Stimulated activated CD4-positive, alpha-beta T cell treated with anti-CD3 and anti-CD28 coated beads, Interleukin-2, amount 100 ng/mL, for 4 hours (primary cell): ENCODE data around the gene SUPV3L1.

Experiments
- DNase-seq: peaks from one replicate; pipeline ENCODE4 v3.0.0-alpha.2; 2020; ENCODE audit warnings: low read depth

SUPV3L1 gene

DNA sequence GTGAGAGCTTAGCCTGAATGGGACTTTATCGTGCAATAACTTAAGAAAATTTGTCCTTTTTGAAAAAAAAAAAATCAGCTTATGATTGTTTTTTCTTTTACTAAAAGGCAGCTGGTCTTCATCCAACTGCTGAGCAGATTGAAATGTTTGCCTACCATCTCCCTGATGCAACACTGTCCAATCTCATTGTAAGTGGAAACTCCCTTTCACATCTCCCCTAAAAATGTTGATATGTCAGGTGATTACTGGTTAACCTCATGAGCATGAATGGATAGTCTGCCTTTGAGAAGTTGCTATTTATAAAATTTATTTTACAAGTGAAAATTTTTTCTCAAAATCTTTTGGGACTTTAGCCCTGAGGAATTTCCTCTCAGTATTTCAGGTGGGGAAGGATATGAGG lies 22.3 kb downstream of the SUPV3L1 start:
- no peak for DNase-seq

DNA sequence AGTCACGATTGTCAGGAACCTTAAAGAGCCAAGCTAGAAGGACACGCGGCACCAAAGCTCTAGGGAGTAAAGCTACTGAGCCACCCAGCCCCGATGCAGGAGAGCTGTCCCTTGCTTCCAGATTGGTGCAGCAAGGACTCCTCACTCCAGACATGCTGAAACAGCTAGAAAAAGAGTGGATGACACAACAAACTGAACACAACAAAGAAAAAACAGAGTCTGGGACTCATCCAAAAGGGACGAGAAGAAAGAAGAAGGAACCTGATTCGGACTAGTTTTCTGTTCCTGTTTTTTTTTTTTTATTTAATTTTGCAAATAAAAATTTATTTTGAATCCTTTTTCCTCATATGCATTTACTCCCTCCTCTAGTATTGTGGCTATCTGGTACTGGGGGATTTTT lies 28.7 kb downstream of the SUPV3L1 start:
- DNase-seq: no peak

DNA sequence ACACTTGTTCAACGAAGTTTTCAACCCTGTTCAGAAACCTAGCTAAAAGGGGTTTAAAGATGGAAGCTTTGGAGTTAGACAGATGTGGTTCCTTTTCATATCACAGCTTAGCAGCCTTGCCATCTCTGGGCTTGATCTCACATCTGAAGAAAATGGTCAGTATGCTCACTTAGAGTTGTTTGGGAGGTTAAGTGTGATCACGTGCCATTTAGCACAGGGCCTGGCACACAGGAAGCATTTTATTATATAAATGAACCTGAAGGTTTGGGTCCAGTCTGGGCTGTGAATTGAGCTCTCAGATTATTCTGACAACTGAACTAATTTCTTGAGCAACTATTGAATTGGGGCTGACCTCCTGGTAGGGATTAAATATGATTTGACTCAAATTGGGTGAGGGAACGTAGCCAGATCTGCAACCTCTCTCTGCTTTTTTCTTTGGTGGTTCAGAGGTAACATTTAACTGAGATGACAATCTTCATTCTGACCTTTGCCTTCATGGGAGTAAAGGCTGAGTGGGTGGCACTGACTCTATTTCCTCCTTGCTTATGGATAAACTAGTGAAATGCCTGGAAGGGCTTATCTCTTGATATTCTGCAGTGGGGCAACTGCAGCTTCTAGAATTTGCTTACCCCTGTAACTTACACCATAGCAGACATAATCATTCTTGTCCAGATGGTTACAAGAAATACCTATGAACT lies 29.9 kb downstream of the SUPV3L1 start:
- no peak for DNase-seq

DNA sequence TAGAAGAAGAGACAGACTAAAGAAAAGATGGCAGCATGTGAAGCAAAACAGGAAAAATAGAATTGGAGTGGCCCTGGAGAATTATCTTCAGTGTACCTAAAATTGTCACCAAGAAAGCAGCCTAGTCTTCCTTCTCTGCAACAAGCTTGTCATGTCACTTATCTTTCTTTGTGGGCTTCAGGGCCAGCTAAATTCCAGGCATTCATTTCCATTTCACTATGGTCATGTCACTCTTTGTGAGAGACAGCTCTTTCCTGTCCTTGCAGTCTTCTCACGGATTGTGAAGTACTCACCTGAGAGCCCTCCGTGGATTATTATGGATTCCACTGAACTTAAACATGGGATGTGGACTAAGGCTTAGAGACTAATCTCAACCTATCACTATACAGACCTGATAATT lies 31.1 kb downstream of the SUPV3L1 start:
- DNase-seq: no peak

DNA sequence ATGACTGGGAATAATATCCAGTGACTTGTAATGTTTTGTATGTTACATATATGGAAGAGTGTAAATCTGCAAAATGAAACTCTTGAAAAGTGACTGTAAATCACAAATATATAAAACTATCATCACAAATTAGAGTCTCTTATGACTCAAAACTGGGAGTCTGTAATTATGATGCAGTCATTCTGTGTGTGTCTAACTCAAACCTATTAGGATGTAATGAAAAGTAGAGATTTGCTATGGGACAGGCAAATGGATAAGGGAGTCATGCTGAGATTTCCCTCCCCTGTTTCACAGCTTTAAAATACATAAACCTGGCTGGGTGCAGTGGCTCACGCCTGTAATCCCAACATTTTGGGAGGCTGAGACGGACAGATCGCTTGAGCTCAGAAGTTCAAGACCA lies 31.5 kb downstream of the SUPV3L1 start:
- DNase-seq: no peak

DNA sequence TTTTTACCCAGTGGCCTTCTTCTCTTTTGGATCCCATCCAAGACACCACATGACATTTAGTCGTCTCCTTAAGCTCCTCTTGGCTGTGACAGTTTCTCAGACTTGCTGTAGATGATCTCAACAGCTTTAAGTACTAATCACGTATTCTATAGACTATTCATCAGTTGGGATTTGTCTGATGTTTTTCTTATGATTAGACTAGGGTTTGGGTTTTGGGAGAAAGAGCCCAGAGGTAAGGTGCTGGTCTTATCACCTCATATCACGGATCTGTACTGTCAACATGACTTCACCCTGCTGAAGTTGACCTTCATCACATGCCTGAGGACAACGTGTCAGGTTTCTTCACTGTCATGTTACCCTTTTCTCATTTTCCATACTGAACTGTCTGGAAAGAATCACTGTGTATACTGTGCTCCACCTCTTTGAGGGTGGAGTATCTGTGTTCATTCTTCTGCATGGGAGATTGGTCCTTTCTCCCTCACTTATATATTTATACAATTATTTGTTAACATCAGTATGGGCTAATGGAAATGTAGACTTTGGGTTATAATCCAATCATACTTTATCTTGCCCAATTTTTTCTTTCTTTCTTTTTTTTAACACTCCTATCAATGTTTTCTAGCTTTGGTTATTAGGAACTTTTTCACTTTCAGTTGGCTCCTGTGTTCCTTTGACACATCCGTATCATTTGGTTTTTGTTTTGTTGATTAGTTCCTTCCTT lies 33.7 kb downstream of the SUPV3L1 start:
- DNase-seq: no peak

DNA sequence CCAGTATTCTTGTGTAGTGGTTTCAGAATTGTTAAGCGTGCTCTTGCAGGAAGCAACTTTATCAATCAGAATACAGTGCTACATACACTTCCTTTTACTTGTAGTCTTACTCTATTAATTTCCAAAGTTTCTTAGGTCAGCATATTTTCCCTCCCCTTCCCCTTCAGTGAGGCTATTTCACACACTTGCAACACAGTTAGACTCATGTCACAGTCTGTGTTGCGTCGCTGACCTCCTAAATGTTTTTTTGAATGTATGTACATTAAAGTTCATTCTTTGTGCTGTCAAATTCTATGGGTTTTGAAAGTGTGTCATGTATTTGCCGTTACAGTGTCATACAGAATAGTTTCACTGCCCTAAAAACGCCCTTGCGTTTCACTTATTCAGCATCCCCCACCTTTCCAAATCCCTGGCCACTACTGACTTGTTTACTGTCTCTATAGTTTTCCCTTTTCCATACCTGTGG lies 34.7 kb downstream of the SUPV3L1 start:
- DNase-seq: no peak

DNA sequence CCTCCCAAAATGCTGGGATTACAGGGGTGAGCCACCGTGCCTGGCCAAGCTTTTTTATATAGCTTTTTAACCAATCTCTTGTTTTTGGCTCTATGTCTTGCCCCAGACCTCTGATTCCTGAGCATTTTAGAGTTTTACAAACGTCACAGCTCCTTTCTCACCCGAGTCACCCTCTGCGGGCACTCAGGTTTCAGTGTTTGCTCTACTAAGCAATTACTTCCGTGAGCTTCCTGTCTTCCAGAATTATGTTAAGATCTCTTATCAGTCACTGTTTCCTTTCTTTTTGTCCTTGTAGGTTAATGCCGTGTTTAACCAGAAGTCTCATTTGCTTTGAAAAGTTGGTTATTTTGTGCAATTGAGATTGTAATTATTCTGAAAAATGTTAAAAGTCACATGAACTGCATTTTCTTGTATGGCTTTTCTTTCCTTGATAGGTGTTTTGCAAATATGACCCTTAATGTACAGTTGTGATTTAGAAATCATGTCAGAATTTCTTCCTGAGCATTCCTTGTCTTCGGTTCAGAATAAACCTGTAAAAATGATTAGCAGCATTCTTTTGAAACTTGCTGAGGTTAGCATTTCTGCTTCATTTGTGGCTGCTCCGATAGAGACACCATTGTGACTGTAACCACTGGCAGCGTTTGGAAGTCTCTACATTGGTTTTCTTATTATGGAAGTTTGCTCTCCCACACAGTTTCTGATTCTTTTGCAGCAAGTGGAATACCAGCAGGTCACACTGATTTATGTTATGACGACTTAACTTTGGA lies 35.6 kb downstream of the SUPV3L1 start:
- no peak for DNase-seq

DNA sequence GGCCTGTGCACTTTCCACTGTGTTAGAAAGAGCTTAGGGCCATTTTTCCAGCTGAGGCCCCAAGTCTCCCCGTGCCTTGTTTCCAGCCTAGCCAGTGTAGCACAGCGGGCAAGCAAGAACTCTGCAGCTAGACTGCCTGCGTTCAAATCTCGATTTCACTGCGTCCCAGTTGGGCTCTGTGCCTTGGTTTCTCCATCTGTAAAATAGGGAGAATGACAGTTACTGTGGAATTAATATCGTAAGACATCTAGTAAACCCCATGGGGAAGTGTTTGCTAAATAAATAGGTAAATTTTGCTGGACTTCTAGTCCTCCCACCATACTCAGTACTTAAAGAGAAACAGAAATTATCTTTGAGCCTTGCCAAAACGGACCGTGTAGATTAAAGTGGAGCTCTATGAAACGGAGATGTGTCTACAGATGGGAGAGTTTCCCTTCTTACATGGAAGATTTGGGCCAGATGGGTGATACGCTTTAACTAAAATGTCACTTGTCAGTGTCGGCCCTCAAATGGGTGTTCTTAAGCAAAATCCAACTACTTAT lies 36.6 kb downstream of the SUPV3L1 start:
- no peak for DNase-seq

DNA sequence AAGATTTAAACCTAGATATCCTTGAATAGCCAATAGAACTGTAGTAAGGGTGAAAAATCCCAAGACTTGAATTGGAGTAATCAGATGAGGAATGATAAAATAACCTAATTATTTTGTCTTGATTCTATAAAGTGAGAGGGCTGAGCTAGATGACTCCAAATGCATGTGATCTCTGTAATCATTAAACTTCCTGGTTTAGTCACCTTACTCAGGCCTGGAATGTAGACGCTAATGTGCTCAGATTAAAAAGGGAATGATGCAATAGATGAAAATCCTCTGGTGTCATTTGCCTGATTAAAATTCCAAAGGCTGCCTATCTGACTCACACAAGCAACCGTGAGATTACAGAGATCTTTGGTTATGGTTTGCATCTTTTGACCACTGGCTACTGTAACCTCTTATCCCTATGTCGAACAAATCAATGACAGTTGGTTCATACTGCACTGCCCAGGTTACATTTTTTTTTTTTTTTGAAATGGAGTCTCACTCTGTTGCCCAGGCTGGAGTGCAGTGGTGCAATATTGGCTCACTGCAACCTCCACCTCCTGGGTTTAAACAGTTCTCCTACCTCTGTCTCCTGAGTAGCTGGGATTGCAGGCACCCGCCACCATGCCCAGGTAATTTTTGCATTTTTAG lies 37.2 kb downstream of the SUPV3L1 start:
- no peak for DNase-seq

DNA sequence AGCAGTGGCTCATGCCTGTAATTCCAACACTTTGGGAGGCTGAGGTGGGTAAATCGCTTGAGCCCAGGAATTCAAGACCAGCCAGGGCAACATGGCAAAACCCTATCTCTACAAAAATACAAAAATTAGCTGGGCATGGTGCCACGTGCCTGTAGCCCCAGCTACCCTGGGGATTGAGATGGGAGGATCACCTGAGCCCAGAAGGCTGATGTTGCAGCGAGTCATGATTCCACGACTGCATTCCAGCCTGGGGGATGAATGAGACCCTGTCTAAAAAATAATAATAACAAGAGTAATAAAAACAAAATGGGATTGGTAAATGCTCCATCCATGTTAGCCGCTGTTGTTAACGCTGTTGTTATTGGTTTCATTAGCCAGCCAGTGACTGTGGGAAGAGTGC lies 38.8 kb downstream of the SUPV3L1 start:
- no peak for DNase-seq

DNA sequence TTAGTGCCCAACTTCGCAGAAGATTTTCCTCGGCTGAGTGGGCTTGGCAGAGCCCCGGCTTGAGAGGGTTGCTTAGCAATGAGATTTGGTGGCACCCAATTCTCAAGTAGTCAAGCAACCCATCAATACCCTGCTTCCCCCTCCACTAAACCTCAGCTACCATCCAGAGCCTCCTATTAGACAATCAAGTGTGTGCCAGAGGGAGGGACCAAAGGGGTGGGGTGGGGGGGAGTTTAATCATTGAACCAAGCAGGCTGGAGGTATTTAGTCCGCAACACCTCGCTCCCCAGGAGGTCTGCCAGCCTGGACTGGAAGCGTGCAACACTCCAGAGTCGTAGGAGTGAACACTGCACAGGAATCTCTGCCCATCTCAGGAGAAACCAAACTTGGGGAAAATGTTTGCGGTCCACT lies 40.0 kb downstream of the SUPV3L1 start, which contains the start of gene HKDC1:
Gene HKDC1 (plus strand): TSS at position 292 of the 411 bp plus-strand sequence. CDS start 104 bp downstream, at position 396.
- no peak for DNase-seq

DNA sequence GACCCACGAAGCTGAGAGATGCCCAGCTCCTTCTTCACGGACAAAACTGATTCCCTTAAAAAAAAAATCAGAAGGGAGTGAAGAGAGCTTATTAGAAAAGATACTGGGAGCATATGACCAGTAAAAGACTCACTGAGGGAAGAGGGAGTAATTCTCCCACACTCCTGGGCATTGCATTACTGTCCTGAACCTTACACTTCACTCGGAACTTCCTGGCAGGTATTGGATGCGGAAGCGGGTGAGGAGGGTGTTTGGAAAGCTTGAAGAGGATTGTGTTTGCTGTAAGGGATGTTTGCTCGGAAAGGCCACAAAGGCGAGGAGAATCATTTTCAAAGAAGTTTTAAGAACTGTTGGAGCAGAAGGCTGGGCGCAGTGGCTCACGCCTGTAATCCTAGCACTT lies 40.5 kb downstream of the SUPV3L1 start:
- no peak for DNase-seq

DNA sequence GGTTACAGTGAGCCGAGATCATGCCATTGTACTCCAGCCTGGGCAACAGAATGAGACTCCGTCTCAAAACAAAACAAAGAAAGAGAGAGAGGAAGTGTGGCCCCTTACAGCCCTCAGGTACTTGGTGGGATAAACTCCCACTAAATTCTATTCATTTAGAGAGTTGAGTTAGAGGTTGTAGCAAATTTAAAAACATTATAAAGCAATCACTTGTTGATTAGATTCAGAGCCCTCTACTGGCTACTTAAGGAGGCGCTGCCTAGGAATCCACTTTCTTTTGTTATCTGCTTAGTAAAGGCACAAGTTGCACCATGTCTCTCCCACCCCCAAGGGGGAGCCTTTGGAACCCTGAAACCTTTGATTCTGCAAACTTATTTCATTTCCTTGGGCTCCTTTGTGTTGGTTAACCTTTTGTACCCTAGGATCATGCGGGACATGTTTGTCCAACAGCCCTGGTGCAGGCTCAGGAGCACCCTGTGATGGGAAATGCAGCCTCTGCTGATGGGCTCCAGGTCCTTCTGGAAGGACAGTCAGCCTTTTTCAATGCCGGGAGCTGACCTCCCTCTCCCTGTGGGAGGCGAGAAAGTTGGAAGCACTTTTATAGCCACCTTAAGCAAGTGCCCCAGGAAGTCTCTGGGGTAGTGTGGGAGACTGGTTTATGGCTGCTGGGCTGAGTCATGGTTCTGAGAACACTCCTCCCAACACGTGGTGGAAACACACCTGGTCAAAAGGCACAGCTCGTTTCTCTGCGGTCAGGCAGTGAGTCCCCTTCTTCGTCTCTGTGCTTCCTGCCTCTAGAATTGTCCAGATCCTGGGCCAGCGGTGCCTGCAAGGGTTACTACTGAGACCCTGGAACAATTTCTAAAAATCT lies 42.4 kb downstream of the SUPV3L1 start:
- DNase-seq: peak; percentile 63

DNA sequence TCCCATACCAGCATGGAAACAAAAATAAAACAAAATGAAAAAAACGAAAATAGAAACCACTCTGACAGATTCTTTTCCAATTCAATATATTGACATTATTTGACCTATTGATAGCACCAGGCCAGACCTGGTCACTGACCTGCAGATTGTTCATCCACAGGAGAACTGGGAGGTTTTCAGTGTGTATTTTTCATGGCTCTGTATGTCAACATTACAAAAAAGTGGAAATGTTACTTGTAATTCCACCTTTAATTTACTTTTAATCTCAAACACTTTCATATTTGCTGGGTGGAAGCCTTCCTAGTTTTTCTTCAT lies 43.0 kb downstream of the SUPV3L1 start:
- DNase-seq: no peak

DNA sequence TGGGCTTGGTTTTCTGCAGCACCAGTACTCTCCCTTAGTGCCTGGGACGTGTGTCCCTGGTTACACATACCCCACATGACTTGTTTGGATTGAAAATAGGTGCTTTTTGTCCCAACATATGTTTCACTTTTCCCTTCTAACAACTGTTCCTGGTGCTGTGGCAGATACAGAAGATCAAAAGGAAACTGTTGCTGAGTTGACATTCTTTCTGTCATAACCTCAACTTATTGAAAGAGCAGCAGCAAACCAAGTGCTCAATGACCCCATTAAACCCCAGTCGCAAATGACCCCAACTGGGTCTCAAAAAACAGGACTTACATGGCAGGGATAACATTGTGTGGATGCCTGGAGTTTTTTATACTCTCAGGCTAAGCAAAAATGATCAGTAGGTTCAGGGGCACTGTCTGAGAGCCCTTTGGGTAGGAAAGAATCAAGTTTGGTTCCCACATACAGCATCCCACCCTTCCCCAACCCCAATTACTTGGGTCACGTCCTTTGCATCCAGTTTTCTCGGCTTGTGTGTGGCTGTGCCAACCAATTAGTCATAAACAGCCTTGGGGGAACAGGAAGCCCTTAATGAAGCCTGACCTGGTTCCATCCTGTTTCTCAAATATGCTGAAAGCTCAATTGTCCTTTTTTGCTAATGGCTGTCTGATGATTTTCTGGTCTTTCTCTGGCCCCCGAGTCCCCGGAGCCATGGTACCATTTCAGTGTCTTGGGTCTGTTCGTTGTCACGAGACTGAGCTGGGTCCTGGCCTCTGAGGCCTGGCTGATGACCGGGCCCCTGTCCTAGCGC lies 45.0 kb downstream of the SUPV3L1 start:
- DNase-seq: no peak

DNA sequence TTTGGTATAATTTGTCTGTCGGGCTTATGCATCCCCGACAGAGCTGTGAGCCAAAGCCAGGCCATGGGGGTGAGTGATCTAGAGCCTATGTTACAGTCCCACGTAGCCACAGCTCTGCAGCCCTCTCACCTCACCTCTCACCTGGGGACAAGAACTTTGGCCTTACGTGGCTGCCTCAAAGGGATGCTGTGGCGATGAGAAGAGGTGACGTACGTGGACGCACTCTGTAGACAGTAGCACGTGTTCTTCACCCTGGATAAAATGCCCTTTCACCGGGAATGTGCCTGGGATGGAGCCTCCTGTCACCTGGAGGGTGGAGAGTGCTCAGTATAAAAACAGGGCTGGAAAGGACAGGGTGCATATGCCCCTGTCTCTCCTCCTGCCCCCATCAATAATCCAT lies 45.6 kb downstream of the SUPV3L1 start:
- DNase-seq: no peak

DNA sequence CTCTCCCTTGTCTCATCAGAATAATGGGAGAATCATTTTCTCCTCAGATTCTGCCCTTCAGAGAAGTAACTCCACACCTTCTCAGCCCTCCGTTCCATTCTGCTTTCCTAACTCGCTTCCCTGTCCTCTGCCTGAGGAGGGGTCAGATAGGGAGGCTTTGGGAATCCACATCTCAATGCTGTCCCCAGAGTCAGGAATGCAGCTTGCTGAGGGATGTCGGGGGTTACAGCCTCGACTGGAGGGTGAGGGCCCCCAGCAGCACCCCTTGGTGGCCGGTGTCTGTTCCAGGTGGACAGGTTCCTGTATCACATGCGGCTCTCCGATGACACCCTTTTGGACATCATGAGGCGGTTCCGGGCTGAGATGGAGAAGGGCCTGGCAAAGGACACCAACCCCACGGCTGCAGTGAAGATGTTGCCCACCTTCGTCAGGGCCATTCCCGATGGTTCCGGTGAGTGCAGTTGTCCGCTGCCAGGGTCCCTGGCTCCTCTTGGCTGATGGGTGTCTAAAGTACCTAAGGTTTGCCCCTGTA lies 47.0 kb downstream of the SUPV3L1 start:
- no peak for DNase-seq

DNA sequence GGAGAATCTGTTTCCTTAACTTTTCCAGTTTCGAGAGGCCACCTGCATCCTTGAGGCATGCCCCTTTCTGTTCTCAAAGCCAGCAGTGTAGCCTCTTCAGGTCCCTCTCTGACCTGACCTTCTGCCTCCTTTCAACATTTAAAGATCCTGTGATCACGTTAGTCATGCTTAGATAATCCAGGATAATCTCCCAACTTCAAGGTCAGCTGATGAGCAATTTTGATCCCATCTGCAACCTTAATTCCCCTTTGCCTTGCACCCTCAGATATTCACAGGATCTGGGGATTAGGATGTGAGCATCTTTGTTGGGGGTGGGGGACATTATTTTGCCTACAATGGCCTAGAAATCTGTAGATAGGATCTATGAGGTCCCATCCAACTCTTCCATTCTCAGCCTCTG lies 48.1 kb downstream of the SUPV3L1 start:
- DNase-seq: no peak

DNA sequence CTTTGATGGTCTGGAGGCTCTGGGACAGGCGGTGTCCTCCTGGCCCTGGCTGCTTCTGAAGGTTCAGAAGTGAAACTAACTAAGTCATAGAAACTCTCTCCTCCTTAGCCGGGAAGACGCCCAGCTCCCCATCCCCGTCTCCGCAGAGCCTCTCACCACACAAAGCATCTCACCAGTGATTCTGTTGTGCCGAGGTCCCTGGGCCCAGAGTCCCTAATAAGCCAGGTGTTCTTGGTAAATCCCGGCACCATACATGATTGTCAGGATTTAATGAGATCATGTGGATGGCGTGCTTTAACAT lies 49.5 kb downstream of the SUPV3L1 start:
- DNase-seq: no peak
